ENCODE results near the gene DLX2.

- no peak for TF ChIP-seq POLR2A (IDR thresholded peaks at IDR 0.05)
- TF ChIP-seq CTCF (IDR thresholded peaks at IDR 0.05), result no peak
Observed at GRCh38 chr2:172087207-172087779, 15.4 kb downstream of the DLX2 start.

All from adrenal gland (tissue), 5 donors.